Cardiac septum (tissue), 1 donor: ENCODE results near the gene ARID1A. TPM values are rescaled to one million over a fixed set of nuclear protein-coding genes. Genes with fewer than 3 reads are reported as not detected.

Experiments
- DNase-seq: peaks from one replicate; pipeline ENCODE4 v3.0.0-alpha.2; 2020; ENCODE audit warnings: low spot score
- intact Hi-C: fragments of 100-400 bp; cut with DNase I; formaldehyde crosslinking; loops from one replicate; pipeline ENCODE4 v1.14.0; 2022
- total RNA-seq: library from RNA; stranded (reverse); fragmentation: NEBNext Ultra II Directional; extraction: Animal tissue kit (Norgen Biotek cat#: 25700); gene quantifications from one replicate; pipeline ENCODE4 v1.2.1, GENCODE V29; 2021
- donor health status: DM: no; HTN: no; CAD: no.

The ARID1A gene
- total RNA-seq, 1 donor from 2014 or later: 52.1 TPM

GRCh38 chr1:26745191-26745590 is 49.4 kb downstream of the ARID1A start:
- intact Hi-C loops: loop anchor here (2.0 kb wide), 1 partner anchor 22 kb away; no protein-coding TSS in a partner anchor
- no peak for DNase-seq

- intact Hi-C loops: no loop called here
These were observed 51.2 kb downstream of the ARID1A start for GRCh38 chr1:26747048-26747447.

GRCh38 chr1:26748351-26748750 is 52.5 kb downstream of the ARID1A start:
- intact Hi-C loops: no loop called here
- no peak for DNase-seq

More at GRCh38 chr1:26747048-26747447, 51.2 kb downstream of the ARID1A start:
- DNase-seq: no peak

GRCh38 chr1:26749458-26749857 is 53.6 kb downstream of the ARID1A start:
- DNase-seq: no peak
- intact Hi-C loops: no loop called here

- intact Hi-C loops: loop anchor here (2.0 kb wide), 1 partner anchor 36 kb away; the partner anchor contains the start of gene PIGV
- no peak for DNase-seq
These were observed 54.6 kb downstream of the ARID1A start for GRCh38 chr1:26750428-26750827.

GRCh38 chr1:26752519-26752918 is 56.7 kb downstream of the ARID1A start:
- DNase-seq: no peak
- intact Hi-C loops: loop anchor here (2.0 kb wide), 1 partner anchor 28 kb away; no protein-coding TSS in a partner anchor

GRCh38 chr1:26754086-26754874 is 58.5 kb downstream of the ARID1A start:
- intact Hi-C loops: no loop called here
- DNase-seq: no peak

GRCh38 chr1:26758358-26758757 is 62.5 kb downstream of the ARID1A start:
- no peak for DNase-seq
- intact Hi-C loops: no loop called here

GRCh38 chr1:26759531-26759930 is 63.7 kb downstream of the ARID1A start:
- no peak for DNase-seq
- intact Hi-C loops: no loop called here

- DNase-seq: no peak
- intact Hi-C loops: no loop called here
These were observed 65.4 kb downstream of the ARID1A start for GRCh38 chr1:26761217-26761616.

GRCh38 chr1:26767714-26768113 is 71.9 kb downstream of the ARID1A start:
- no peak for DNase-seq
- intact Hi-C loops: no loop called here

- intact Hi-C loops: no loop called here
- DNase-seq: no peak
These were observed 72.9 kb downstream of the ARID1A start for GRCh38 chr1:26768755-26769154.

GRCh38 chr1:26771285-26771642 is 75.4 kb downstream of the ARID1A start:
- DNase-seq: no peak
- intact Hi-C loops: no loop called here

- intact Hi-C loops: no loop called here
- DNase-seq: no peak
These were observed 76.0 kb downstream of the ARID1A start for GRCh38 chr1:26771643-26772321.

- no peak for DNase-seq
- intact Hi-C loops: no loop called here
These were observed 76.9 kb downstream of the ARID1A start for GRCh38 chr1:26772687-26773086.

- DNase-seq: no peak
- intact Hi-C loops: no loop called here
These were observed 78.6 kb downstream of the ARID1A start for GRCh38 chr1:26774462-26774861.

- no peak for DNase-seq
- intact Hi-C loops: no loop called here
These were observed 79.9 kb downstream of the ARID1A start for GRCh38 chr1:26775666-26776065.

GRCh38 chr1:26779098-26779668 is 83.4 kb downstream of the ARID1A start:
- intact Hi-C loops: no loop called here
- no peak for DNase-seq

GRCh38 chr1:26780344-26780957 is 84.6 kb downstream of the ARID1A start:
- DNase-seq: no peak
- intact Hi-C loops: loop anchor here (5.0 kb wide), 1 partner anchor 38 kb away; no protein-coding TSS in a partner anchor

- intact Hi-C loops: loop anchor here (5.0 kb wide), 1 partner anchor 39 kb away; no protein-coding TSS in a partner anchor
These were observed 85.5 kb downstream of the ARID1A start for GRCh38 chr1:26781206-26781825.

More at GRCh38 chr1:26781206-26781825, 85.5 kb downstream of the ARID1A start:
- no peak for DNase-seq
